Uterus (tissue), 4 donors: ENCODE data around the gene PTHLH. TPM values are rescaled to one million over a fixed set of nuclear protein-coding genes. Genes with fewer than 3 reads are reported as not detected.

Experiments used
- DNase-seq, 2 donors: peaks; one replicate each; pipeline ENCODE4 v3.0.0-alpha.2; 2019 to 2020
- H3K27ac ChIP-seq, 2 donors: fragments of 200-600 bp; sonication (generic); 1 replicate in 1 of 2; 2 replicates in 1 of 2; pipeline ENCODE4 v1.5.1; 2016 to 2018
- H3K27me3 ChIP-seq, 2 donors: fragments of 200-600 bp; sonication (generic); one replicate each; pipeline ENCODE4 v1.5.1; 2018 to 2019; ENCODE audit warnings: control low read depth in 1 of 2
- H3K36me3 ChIP-seq, 2 donors: fragments of 200-600 bp; sonication (generic); one replicate each; pipeline ENCODE4 v1.5.1; 2019; ENCODE audit warnings: control low read depth in 1 of 2
- H3K4me1 ChIP-seq, 2 donors: fragments of 200-600 bp; sonication (generic); one replicate each; pipeline ENCODE4 v1.5.1; 2018 to 2019; ENCODE audit warnings: control low read depth in 1 of 2
- H3K4me3 ChIP-seq, 2 donors: fragments of 200-600 bp; sonication (generic); 1 replicate in 1 of 2; 2 replicates in 1 of 2; pipeline ENCODE4 v1.5.1; 2018 to 2019; ENCODE audit warnings: mild to moderate bottlenecking in 1 of 2
- H3K9me3 ChIP-seq, 2 donors: fragments of 200-600 bp; sonication (generic); one replicate each; pipeline ENCODE4 v1.5.1; 2019; ENCODE audit warnings: control low read depth in 1 of 2
- POLR2A ChIP-seq, 2 donors: fragments of 450-650 bp; IDR thresholded peaks; one replicate each; pipeline ENCODE4 v1.6.1; 2016; ENCODE audit warnings: antibody characterized with exemption in 2 of 2, mild to moderate bottlenecking in 1 of 2, moderate library complexity in 1 of 2
- intact Hi-C: fragments of 100-400 bp; cut with DNase I; formaldehyde crosslinking; loops from one replicate; pipeline ENCODE4 v1.15.1; 2023; ENCODE audit warnings: low total_unique reads
- total RNA-seq, 4 donors: library from RNA; depleted of rRNA in 3 of 4; stranded (reverse); fragments of >200 nt in 3 of 4; gene quantifications; one replicate each; pipeline versions ENCODE4 v1.1.0 to v1.2.4, GENCODE V29; 2014 to 2023
- TF ChIP-seq, protein P1 (sequence below), 4 experiments: fragments of 200-600 bp in 2 of 4; fragments of 450-650 bp in 2 of 4; sonication (generic) in 2 of 4; IDR thresholded peaks; one replicate each; pipeline ENCODE4 v1.5.1; 2016 to 2019; ENCODE audit warnings: antibody characterized with exemption in 4 of 4, mild to moderate bottlenecking in 2 of 4, moderate library complexity in 1 of 4
- donor health status: DM: yes; HTN: yes; CAD: no.

PTHLH gene
- total RNA-seq, 4 donors from 2014 or later, result 1.5 to 2.4 TPM; not detected in 2

DNA sequence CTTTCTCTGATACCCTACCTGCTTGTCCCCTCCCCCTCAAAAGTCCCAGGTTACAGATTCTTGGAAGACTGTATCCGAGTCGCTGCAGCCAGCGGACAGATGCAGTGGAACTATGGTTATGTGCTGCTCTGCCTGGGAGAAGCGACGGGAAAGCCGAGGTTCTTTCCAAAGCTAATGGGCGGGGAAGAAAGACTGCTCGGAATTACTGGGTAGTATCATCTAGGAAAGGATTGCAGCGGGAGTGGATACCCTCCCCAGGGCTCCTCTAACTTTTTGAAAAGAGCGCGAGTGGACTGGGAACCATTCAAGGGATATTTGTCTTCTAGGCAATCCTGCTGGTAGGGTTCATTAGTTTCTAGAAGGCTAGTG lies 1.4 kb downstream of the PTHLH start:
- H3K9me3 ChIP-seq, result no peaks in the 10 kb centered on the region
- H3K4me1 ChIP-seq, result peaks cover 0 to 8% of the 10 kb centered on the region in 2 donors
- DNase-seq, result no peak
- peak overlapping the region in 1 of 2 donors; percentile 80 for H3K27ac ChIP-seq
- TF ChIP-seq POLR2A (IDR thresholded peaks at IDR 0.05), result no peak
- TF ChIP-seq, protein P1, sequence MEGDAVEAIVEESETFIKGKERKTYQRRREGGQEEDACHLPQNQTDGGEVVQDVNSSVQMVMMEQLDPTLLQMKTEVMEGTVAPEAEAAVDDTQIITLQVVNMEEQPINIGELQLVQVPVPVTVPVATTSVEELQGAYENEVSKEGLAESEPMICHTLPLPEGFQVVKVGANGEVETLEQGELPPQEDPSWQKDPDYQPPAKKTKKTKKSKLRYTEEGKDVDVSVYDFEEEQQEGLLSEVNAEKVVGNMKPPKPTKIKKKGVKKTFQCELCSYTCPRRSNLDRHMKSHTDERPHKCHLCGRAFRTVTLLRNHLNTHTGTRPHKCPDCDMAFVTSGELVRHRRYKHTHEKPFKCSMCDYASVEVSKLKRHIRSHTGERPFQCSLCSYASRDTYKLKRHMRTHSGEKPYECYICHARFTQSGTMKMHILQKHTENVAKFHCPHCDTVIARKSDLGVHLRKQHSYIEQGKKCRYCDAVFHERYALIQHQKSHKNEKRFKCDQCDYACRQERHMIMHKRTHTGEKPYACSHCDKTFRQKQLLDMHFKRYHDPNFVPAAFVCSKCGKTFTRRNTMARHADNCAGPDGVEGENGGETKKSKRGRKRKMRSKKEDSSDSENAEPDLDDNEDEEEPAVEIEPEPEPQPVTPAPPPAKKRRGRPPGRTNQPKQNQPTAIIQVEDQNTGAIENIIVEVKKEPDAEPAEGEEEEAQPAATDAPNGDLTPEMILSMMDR (IDR thresholded peaks at IDR 0.05), result no peak
- intact Hi-C loops, result no loop called here
- peak overlapping the region; percentile 29 to 47 for H3K4me3 ChIP-seq
- H3K36me3 ChIP-seq, result no peaks in the 10 kb centered on the region
- no peaks in the 10 kb centered on the region for H3K27me3 ChIP-seq

GRCh38 chr12:27970401-27971120 lies 2.0 kb downstream of the PTHLH start:
- peak; percentile 18 to 25 for DNase-seq
- intact Hi-C loops, result no loop called here
- TF ChIP-seq, protein P1 (IDR thresholded peaks at IDR 0.05), result no peak
- TF ChIP-seq POLR2A (IDR thresholded peaks at IDR 0.05), result no peak
- Histone ChIP-seq H3K9me3 (no peaks in the 10 kb centered on the region), H3K36me3 (no peaks in the 10 kb centered on the region), H3K27me3 (no peaks in the 10 kb centered on the region), H3K4me3 (peak overlapping the region; percentile 29 to 47), H3K4me1 (peaks cover 0 to 8% of the 10 kb centered on the region in 2 donors), H3K27ac (peak overlapping the region; percentile 53 to 80)

GRCh38 chr12:27969624-27970400 lies 2.7 kb downstream of the PTHLH start:
- intact Hi-C loops, result no loop called here
- Histone ChIP-seq H3K27me3 (no peaks in the 10 kb centered on the region), H3K9me3 (no peaks in the 10 kb centered on the region), H3K4me3 (peak overlapping the region; percentile 29 to 47), H3K27ac (peak overlapping the region; percentile 31 to 80), H3K4me1 (peaks cover 0 to 8% of the 10 kb centered on the region in 2 donors), H3K36me3 (no peaks in the 10 kb centered on the region)
- TF ChIP-seq POLR2A (IDR thresholded peaks at IDR 0.05), result no peak
- TF ChIP-seq, protein P1 (IDR thresholded peaks at IDR 0.05), result peak in 2 of 4 experiments; percentile 10 to 21
- peak; percentile 39 to 40 for DNase-seq

- peak overlapping the region in 1 of 2 donors; percentile 80 for H3K27ac ChIP-seq
- DNase-seq, result peak; percentile 16 to 18
- TF ChIP-seq, protein P1 (IDR thresholded peaks at IDR 0.05), result no peak
- no peak for TF ChIP-seq POLR2A (IDR thresholded peaks at IDR 0.05)
- peak overlapping the region; percentile 29 to 47 for H3K4me3 ChIP-seq
- intact Hi-C loops, result no loop called here
- H3K4me1 ChIP-seq, result peaks cover 0 to 8% of the 10 kb centered on the region in 2 donors
- H3K27me3 ChIP-seq, result no peaks in the 10 kb centered on the region
- no peaks in the 10 kb centered on the region for H3K9me3 ChIP-seq
- no peaks in the 10 kb centered on the region for H3K36me3 ChIP-seq
These were observed 3.4 kb downstream of the PTHLH start for GRCh38 chr12:27968972-27969623.
